HG02840 (cell line): ENCODE results near the gene MSN.
"Not testable (repeated sequence)": the region's sequence is repeated elsewhere in the genome, so short reads cannot be mapped to it uniquely, and the experiment has no call there.

Experiments used
- ATAC-seq: cut with Tn5 transposase; IDR thresholded peaks from one replicate; pipeline ENCODE4 v1.9.1; 2021; ENCODE audit warnings: mild to moderate bottlenecking, moderate library complexity, moderate number of reproducible peaks; ENCODE audit not compliant: unreplicated experiment, low FRiP score

The MSN gene

DNA sequence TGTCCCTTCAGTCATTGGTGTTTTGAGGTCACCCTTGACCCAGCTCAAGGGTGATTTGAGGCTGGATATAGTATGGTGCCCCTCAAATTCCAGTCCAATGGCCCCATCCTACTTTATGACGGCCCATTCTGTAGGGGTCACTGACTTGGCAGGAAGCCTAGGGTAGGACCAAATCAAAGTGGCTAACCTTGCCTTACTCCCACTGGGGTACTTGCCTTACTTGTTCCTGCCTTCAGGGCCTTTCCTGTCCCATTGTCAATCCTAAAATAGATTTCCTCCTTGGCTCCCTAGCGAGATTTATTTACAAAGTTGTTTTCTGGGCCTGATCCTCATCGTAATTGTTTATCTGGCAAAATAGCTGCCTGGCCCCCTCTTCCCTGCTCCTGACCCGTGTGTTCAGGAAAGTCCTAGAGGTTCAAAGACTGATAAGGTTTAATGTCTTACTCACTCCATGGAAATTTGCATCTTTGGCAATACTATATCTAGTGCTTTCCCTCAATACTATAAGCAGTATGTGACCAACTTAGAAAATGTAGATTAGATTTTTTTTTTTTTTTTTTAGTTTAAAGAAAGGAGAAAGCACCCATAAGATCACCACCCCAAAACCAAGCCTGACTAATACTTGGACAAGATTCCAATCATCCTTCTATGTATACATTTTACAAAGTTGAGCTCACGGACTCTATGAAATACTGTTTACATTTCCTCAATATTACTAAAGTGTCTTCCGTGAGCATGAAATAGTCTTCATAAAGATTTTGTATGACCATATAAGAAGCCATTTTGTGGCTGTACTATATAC, 44.8 kb downstream of the MSN start:
- no peak for ATAC-seq

DNA sequence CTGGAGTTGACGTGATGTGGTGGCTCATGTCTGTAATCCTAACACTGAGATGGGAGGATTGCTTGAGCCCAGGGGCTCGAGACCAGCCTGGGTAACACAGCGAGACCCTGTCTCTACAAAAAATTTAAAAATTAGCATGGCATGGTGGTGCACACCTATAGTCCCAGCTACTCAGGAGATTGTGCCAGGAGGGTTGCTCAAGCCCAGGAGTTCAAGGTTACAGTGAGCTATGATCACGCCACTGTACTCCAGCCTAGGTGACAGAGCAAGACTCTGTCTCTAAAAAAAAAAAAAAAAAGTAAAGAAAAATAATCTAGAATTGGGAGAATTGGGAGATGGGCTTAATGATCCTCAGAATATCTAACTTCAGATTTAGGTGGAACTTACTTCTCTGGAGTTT, 51.1 kb downstream of the MSN start:
- ATAC-seq, result no peak

- no peak for ATAC-seq
These were observed 53.0 kb downstream of the MSN start for GRCh38 chrX:65720381-65720964.

- ATAC-seq, result peak; percentile 68
These were observed 56.3 kb downstream of the MSN start for GRCh38 chrX:65723706-65724105.

GRCh38 chrX:65726715-65727114, 59.3 kb downstream of the MSN start:
- no peak for ATAC-seq

- ATAC-seq, result no peak
These were observed 64.3 kb downstream of the MSN start for GRCh38 chrX:65731684-65732289.

GRCh38 chrX:65740909-65741308, 73.5 kb downstream of the MSN start:
- no peak for ATAC-seq

GRCh38 chrX:65741823-65742222, 74.4 kb downstream of the MSN start:
- ATAC-seq, result no peak

DNA sequence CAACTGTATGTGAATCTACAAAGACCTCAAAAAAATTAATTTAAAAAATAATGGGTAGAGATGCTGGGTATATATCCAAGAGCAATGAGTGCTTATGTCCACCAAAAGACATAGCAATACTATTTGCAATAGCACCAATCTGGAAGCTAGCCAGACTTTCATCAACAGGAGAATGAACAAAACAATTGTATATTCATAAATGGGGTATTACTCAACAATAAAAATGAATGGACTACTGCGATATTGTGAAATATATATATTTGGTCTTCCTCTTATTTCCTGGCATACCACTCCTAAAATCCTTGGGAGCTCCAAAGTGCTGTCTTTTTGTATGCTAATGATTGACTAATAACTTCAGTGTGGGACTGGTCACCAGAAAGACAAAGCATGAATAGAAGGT, 77.5 kb downstream of the MSN start:
- ATAC-seq, result no peak

DNA sequence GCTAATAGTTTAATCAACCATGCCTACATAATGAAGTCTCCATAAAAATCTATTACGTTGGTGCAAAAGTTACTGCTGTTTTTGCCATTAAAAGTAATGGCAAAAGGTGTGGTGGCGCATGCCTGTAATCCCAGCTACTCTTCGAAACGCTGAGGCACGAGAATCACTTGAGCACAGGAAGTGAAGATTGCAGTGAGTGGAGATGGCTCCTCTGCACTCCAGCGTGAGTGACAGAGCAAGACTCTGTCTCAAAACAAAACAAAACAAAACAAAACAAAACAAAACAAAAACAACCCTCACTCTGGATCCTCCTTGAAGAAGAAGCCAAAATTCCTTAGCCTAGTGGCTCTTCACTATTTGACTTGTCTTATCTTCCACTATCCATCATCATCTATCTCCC, 78.0 kb downstream of the MSN start:
- no peak for ATAC-seq

DNA sequence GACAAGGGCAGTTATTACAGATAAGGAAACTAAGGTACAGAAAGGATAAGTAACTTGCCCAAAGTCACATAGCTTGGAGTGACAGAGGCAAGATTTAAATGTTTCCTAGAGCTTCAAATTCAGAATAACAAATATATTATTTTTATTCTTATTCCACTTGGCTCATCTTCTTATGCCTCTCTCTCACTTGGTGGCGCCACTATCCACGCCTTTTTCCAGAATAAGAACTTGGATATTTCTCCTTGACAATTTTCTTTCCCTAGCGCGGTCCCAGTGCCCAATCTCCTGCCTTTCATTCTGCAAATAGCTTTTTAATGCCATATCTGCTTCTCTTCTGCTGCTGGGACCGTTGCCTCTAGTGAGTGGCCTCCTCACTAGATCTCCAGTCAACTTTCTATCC, 78.5 kb downstream of the MSN start:
- ATAC-seq, result no peak

DNA sequence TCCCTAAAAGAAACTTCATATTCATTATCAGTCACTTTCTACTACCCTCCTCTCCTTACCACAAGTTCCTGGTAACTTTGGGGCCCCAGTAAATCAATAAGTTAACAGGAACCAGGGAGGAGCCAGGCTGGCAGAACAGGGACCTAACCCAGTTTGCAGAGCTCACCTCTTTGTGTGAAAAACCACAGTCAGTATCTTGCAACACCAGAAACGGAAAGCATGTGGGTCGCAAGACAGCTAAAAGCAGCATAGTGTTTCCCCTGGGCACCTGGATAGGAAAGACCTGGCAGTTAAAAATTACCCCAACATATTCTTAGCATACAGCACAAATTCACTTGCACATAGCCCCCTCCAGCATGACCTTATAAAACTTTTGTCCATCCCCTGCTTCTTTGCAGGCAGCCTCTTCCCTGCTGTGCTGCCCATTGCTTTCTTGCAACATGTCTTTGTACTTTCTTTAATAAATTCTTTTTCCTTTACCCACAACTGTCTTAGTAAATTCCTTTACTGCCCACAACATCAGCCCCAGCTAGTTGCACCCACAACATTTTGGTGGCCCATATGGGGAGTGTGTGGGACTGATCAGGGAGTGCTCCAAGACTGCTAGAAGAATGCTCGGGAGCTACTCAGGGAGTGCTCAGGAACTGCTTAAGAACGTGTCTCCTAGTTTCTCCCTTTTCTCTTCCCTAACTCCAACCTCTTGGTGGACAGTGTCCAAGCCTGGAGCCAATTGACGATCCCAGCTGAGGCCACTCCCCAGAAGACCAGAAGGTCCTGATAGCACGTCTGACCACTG, 83.4 kb downstream of the MSN start:
- peak; percentile 62 for ATAC-seq

DNA sequence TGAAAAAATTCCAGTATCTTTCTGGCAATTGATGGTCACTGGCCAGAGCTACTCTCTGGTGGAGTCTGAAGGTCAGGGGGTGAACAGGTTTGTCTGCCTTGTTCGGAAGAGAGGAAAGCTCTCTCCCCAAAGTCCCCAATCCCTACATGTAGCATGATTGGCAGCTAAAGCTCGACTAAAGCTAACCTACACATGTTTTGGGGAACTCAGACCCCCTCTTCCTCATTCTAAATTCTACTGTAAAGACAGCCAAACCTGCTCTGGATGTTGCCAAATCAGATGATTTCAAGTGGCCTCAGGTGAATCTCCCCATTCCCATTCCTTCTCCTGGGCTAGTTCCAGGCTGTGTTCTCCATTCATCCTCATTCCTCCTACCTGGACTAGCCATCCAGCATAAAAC, 84.1 kb downstream of the MSN start:
- no peak for ATAC-seq

GRCh38 chrX:65752294-65752693, 84.8 kb downstream of the MSN start:
- ATAC-seq, result no peak

- ATAC-seq, result no peak
These were observed 88.3 kb downstream of the MSN start for GRCh38 chrX:65755786-65756185.

DNA sequence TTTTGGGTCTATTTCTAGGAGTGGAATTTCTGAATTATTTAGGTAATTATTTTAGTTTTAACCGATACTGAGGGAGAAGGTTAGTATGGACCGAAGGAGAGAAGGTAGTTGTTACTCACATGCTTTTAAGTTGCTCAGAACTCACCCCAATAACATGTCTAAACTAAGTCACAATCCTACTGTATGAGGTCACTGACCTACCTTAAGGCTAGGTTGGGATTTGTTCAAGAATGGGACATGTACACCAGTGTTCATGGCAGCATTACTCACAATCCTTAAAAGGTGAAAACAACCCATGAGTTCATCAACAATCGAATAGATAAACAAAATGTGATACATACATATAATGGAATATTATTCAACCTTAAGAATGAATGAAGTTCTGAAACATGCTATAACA, 90.5 kb downstream of the MSN start:
- ATAC-seq, result no peak

- no peak for ATAC-seq
These were observed 91.1 kb downstream of the MSN start for GRCh38 chrX:65758505-65758904.

DNA sequence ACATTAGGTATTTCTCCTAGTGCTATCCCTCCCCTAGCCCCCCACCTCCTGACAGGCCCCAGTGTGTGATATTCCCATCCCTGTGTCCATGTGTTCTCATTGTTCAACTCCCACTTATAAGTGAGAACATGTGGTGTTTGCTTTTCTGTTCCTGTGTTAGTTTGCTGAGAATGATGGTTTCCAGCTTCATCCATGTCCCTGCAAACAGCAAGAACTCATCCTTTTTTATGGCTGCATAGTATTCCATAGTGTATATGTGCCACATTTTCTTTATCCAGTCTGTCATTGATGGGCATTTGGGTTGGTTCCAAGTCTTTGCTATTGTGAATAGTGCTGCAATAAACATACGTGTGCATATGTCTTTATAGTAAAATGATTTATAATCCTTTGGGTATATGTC, 92.1 kb downstream of the MSN start:
- not testable (repeated sequence) for ATAC-seq

- no peak for ATAC-seq
These were observed 102.3 kb downstream of the MSN start for GRCh38 chrX:65769564-65770292.

- no peak for ATAC-seq
These were observed 105.4 kb downstream of the MSN start for GRCh38 chrX:65772842-65773241.
